ENCODE results near the gene GLI1.
"Not testable (repeated sequence)": the region's sequence is repeated elsewhere in the genome, so short reads cannot be mapped to it uniquely, and the experiment has no call there.

Gene GLI1

GRCh38 chr12:57497223-57498131, 37.9 kb downstream of the GLI1 start:
- no peaks in the 10 kb centered on the region for H3K27me3 ChIP-seq (ENCODE audit: control insufficient read depth, insufficient read depth, low read length, poor library complexity, severe bottlenecking)
- H3K9me3 ChIP-seq (ENCODE audit: control insufficient read depth, low read length): no peaks in the 10 kb centered on the region
- 95 to 96% methylated on average over 12 of the region's 12 CpGs for WGBS, 2 experiments
- peaks cover 48% of the 10 kb centered on the region for H3K36me3 ChIP-seq (ENCODE audit: control insufficient read depth, insufficient read depth, low read length)
- H3K4me1 ChIP-seq (ENCODE audit: control insufficient read depth, insufficient read depth, low read length): no peaks in the 10 kb centered on the region
- no peak overlapping the region for H3K4me3 ChIP-seq (ENCODE audit: insufficient read depth, low read depth, low read length)
- H3K27ac ChIP-seq (ENCODE audit: insufficient read depth, low read depth, low read length, poor library complexity, severe bottlenecking): no peak overlapping the region

GRCh38 chr12:57498132-57498502, 38.5 kb downstream of the GLI1 start:
- no peak overlapping the region for H3K4me3 ChIP-seq (ENCODE audit: insufficient read depth, low read depth, low read length)
- 94 to 96% methylated on average over 9 of the region's 9 CpGs for WGBS, 2 experiments
- H3K27ac ChIP-seq (ENCODE audit: insufficient read depth, low read depth, low read length, poor library complexity, severe bottlenecking): no peak overlapping the region
- peaks cover 48% of the 10 kb centered on the region for H3K36me3 ChIP-seq (ENCODE audit: control insufficient read depth, insufficient read depth, low read length)
- H3K27me3 ChIP-seq (ENCODE audit: control insufficient read depth, insufficient read depth, low read length, poor library complexity, severe bottlenecking): no peaks in the 10 kb centered on the region
- no peaks in the 10 kb centered on the region for H3K9me3 ChIP-seq (ENCODE audit: control insufficient read depth, low read length)
- H3K4me1 ChIP-seq (ENCODE audit: control insufficient read depth, insufficient read depth, low read length): no peaks in the 10 kb centered on the region

GRCh38 chr12:57498571-57498970, 39.0 kb downstream of the GLI1 start:
- Histone ChIP-seq H3K4me1 (ENCODE audit: control insufficient read depth, insufficient read depth, low read length) (no peaks in the 10 kb centered on the region), H3K9me3 (ENCODE audit: control insufficient read depth, low read length) (no peaks in the 10 kb centered on the region), H3K36me3 (ENCODE audit: control insufficient read depth, insufficient read depth, low read length) (peaks cover 48% of the 10 kb centered on the region), H3K27me3 (ENCODE audit: control insufficient read depth, insufficient read depth, low read length, poor library complexity, severe bottlenecking) (no peaks in the 10 kb centered on the region), H3K27ac (ENCODE audit: insufficient read depth, low read depth, low read length, poor library complexity, severe bottlenecking) (no peak overlapping the region), H3K4me3 (ENCODE audit: insufficient read depth, low read depth, low read length) (no peak overlapping the region)
- 91 to 97% methylated on average over 4 of the region's 4 CpGs for WGBS, 2 experiments

DNA sequence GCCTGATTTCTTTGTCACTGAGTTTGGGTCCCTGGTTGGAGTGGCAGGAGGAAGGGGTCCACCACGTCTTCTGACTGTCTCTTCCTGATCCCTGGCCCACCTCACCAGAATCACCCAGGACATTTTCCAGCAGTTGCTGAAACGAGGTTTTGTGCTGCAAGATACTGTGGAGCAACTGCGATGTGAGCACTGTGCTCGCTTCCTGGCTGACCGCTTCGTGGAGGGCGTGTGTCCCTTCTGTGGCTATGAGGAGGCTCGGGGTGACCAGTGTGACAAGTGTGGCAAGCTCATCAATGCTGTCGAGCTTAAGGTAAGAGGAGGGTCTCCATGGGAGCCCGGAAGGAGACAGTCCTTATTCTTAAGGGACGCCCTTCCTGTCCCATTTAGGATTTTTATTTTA, 40.6 kb downstream of the GLI1 start:
- H3K9me3 ChIP-seq (ENCODE audit: control insufficient read depth, low read length): no peaks in the 10 kb centered on the region
- H3K4me3 ChIP-seq (ENCODE audit: insufficient read depth, low read depth, low read length): no peak overlapping the region
- peaks cover 60% of the 10 kb centered on the region for H3K36me3 ChIP-seq (ENCODE audit: control insufficient read depth, insufficient read depth, low read length)
- H3K4me1 ChIP-seq (ENCODE audit: control insufficient read depth, insufficient read depth, low read length): no peaks in the 10 kb centered on the region
- 97% methylated on average over 11 of the region's 11 CpGs for WGBS, 2 experiments
- H3K27ac ChIP-seq (ENCODE audit: insufficient read depth, low read depth, low read length, poor library complexity, severe bottlenecking): no peak overlapping the region
- H3K27me3 ChIP-seq (ENCODE audit: control insufficient read depth, insufficient read depth, low read length, poor library complexity, severe bottlenecking): no peaks in the 10 kb centered on the region

DNA sequence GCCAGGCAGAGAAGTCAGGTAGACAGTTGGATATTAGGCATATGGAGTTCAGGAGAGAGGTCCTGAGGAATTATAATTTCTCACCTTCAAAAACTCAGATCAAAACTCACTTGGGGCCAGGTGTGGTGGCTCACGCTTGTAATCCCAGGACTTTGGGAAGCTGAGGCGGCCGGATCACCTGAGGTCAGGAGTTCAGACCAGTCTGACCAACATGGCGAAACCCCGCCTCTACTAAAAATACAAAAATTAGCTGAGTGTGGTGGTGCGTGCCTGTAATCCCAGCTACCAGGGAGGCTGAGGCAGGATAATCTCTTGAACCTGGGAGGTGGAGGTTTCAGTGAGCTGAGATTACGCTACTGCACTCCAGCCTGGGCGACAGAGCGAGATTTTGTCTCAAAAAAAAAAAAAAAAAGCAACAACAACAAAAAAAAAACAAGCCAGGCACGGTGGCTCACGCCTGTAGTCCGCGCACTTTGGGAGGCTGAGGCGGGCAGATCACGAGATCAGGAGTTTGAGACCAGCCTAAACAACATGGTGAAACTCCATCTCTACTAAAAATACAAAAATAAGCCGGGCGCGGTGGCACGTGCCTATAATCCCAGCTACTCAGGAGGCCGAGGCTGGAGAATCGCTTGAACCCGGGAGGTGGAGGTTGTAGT, 42.9 kb downstream of the GLI1 start:
- not testable (repeated sequence) for H3K4me3 ChIP-seq (ENCODE audit: insufficient read depth, low read depth, low read length); H3K27me3 ChIP-seq (ENCODE audit: control insufficient read depth, insufficient read depth, low read length, poor library complexity, severe bottlenecking); H3K4me1 ChIP-seq (ENCODE audit: control insufficient read depth, insufficient read depth, low read length); H3K9me3 ChIP-seq (ENCODE audit: control insufficient read depth, low read length); H3K27ac ChIP-seq (ENCODE audit: insufficient read depth, low read depth, low read length, poor library complexity, severe bottlenecking)
- peaks cover 71% of the 10 kb centered on the region for H3K36me3 ChIP-seq (ENCODE audit: control insufficient read depth, insufficient read depth, low read length)
- WGBS, 2 experiments: 95 to 96% methylated on average over 21 to 22 of the region's 22 CpGs

DNA sequence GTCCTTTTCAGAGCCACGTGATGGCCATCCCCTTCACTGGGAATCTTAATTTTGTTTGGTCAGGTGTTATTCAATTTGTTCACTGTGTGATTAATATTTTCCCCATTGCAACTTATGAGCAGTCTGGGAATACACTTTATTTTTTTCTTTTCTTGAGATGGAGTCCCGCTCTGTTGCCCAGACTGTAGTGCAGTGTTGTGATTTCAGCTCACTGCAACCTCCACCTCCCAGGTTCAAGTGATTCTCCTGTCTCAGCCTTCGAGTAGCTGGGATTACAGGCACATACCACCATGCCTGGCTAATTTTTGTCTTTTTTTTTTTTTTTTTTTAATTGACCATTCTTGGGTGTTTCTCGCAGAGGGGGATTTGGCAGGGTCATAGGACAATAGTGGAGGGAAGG, 47.0 kb downstream of the GLI1 start:
- not testable (repeated sequence) for H3K4me3 ChIP-seq (ENCODE audit: insufficient read depth, low read depth, low read length); H3K27me3 ChIP-seq (ENCODE audit: control insufficient read depth, insufficient read depth, low read length, poor library complexity, severe bottlenecking); H3K27ac ChIP-seq (ENCODE audit: insufficient read depth, low read depth, low read length, poor library complexity, severe bottlenecking); H3K4me1 ChIP-seq (ENCODE audit: control insufficient read depth, insufficient read depth, low read length); H3K9me3 ChIP-seq (ENCODE audit: control insufficient read depth, low read length)
- WGBS, 2 experiments: 94% methylated on average over 3 of the region's 4 CpGs
- peaks cover 55% of the 10 kb centered on the region for H3K36me3 ChIP-seq (ENCODE audit: control insufficient read depth, insufficient read depth, low read length)

GRCh38 chr12:57507796-57508195, 48.2 kb downstream of the GLI1 start:
- 96 to 98% methylated on average over 18 to 27 of the region's 28 CpGs for WGBS, 2 experiments
- not testable (repeated sequence) for H3K4me3 ChIP-seq (ENCODE audit: insufficient read depth, low read depth, low read length); H3K4me1 ChIP-seq (ENCODE audit: control insufficient read depth, insufficient read depth, low read length); H3K9me3 ChIP-seq (ENCODE audit: control insufficient read depth, low read length); H3K27ac ChIP-seq (ENCODE audit: insufficient read depth, low read depth, low read length, poor library complexity, severe bottlenecking); H3K27me3 ChIP-seq (ENCODE audit: control insufficient read depth, insufficient read depth, low read length, poor library complexity, severe bottlenecking)
- peaks cover 60% of the 10 kb centered on the region for H3K36me3 ChIP-seq (ENCODE audit: control insufficient read depth, insufficient read depth, low read length)

GRCh38 chr12:57511161-57511560, 51.6 kb downstream of the GLI1 start:
- no peaks in the 10 kb centered on the region for H3K9me3 ChIP-seq (ENCODE audit: control insufficient read depth, low read length)
- no peak overlapping the region for H3K4me3 ChIP-seq (ENCODE audit: insufficient read depth, low read depth, low read length)
- peaks cover 53% of the 10 kb centered on the region for H3K36me3 ChIP-seq (ENCODE audit: control insufficient read depth, insufficient read depth, low read length)
- 92 to 98% methylated on average over 4 of the region's 4 CpGs for WGBS, 2 experiments
- H3K27ac ChIP-seq (ENCODE audit: insufficient read depth, low read depth, low read length, poor library complexity, severe bottlenecking): no peak overlapping the region
- no peaks in the 10 kb centered on the region for H3K27me3 ChIP-seq (ENCODE audit: control insufficient read depth, insufficient read depth, low read length, poor library complexity, severe bottlenecking)
- no peaks in the 10 kb centered on the region for H3K4me1 ChIP-seq (ENCODE audit: control insufficient read depth, insufficient read depth, low read length)

- Histone ChIP-seq H3K36me3 (ENCODE audit: control insufficient read depth, insufficient read depth, low read length) (peaks cover 54% of the 10 kb centered on the region), H3K4me3 (ENCODE audit: insufficient read depth, low read depth, low read length) (no peak overlapping the region), H3K27me3 (ENCODE audit: control insufficient read depth, insufficient read depth, low read length, poor library complexity, severe bottlenecking) (no peaks in the 10 kb centered on the region), H3K27ac (ENCODE audit: insufficient read depth, low read depth, low read length, poor library complexity, severe bottlenecking) (no peak overlapping the region), H3K4me1 (ENCODE audit: control insufficient read depth, insufficient read depth, low read length) (no peaks in the 10 kb centered on the region), H3K9me3 (ENCODE audit: control insufficient read depth, low read length) (no peaks in the 10 kb centered on the region)
- WGBS, 2 experiments: 95 to 96% methylated on average over 7 of the region's 7 CpGs
These were observed 52.2 kb downstream of the GLI1 start for GRCh38 chr12:57511588-57512325.

DNA sequence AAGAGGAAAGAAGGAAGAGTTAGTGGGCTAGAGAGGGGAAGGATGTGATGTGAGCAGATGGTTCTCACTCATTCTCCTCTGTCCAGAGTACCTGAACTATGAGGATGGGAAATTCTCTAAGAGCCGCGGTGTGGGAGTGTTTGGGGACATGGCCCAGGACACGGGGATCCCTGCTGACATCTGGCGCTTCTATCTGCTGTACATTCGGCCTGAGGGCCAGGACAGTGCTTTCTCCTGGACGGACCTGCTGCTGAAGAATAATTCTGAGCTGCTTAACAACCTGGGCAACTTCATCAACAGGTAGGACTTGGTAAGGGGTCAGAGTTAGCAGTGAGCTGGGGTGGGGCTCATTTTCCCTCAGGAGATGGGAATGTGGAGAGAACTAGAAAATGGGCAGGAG, 53.1 kb downstream of the GLI1 start:
- peaks cover 55% of the 10 kb centered on the region for H3K36me3 ChIP-seq (ENCODE audit: control insufficient read depth, insufficient read depth, low read length)

More for the DNA sequence above, 53.1 kb downstream of the GLI1 start:
- no peak overlapping the region for H3K4me3 ChIP-seq (ENCODE audit: insufficient read depth, low read depth, low read length)
- H3K4me1 ChIP-seq (ENCODE audit: control insufficient read depth, insufficient read depth, low read length): no peaks in the 10 kb centered on the region
- no peaks in the 10 kb centered on the region for H3K27me3 ChIP-seq (ENCODE audit: control insufficient read depth, insufficient read depth, low read length, poor library complexity, severe bottlenecking)
- no peaks in the 10 kb centered on the region for H3K9me3 ChIP-seq (ENCODE audit: control insufficient read depth, low read length)
- 95 to 96% methylated on average over 6 of the region's 6 CpGs for WGBS, 2 experiments
- no peak overlapping the region for H3K27ac ChIP-seq (ENCODE audit: insufficient read depth, low read depth, low read length, poor library complexity, severe bottlenecking)

Measured in ectodermal cell (in vitro differentiated cells).